ENCODE measurements around the gene C1QC.

C1QC gene

DNA sequence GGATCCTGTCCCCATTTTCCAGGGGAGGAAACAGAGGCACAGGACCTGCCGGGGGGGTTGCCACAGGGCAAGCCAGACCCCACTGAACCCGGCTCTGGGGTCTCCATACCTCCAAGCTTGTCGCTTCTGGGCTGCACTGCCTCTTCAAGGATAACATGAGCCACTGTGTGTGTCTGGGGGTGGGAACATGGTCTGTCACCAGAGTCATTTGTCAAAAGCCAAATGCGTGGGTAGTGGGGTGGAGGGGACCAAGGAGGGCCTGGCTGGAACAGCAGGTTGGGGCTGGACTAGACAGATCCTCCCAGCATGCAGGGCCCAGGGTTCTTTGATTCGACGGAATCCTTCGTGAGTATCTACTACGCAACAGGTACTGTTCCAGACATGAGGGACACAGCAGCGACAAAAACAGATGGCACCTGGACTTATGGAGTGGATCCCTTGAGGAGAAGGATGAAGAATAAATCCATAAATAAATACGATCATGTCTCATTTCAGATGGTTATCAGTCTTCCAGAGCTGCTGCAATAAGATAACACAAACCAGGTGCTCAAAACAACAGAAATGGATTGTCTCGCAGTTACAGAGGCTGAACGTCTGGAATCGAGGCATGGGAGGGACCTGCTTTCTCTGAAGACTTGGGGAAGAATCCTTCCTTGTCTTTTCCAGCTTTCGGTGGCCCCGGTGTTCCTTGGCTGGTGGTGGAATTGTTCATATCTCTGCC is 38.3 kb downstream of the C1QC start:
- no peak for DNase-seq

GRCh38 chr1:22683547-22683946 is 40.1 kb downstream of the C1QC start:
- DNase-seq, result no peak

DNA sequence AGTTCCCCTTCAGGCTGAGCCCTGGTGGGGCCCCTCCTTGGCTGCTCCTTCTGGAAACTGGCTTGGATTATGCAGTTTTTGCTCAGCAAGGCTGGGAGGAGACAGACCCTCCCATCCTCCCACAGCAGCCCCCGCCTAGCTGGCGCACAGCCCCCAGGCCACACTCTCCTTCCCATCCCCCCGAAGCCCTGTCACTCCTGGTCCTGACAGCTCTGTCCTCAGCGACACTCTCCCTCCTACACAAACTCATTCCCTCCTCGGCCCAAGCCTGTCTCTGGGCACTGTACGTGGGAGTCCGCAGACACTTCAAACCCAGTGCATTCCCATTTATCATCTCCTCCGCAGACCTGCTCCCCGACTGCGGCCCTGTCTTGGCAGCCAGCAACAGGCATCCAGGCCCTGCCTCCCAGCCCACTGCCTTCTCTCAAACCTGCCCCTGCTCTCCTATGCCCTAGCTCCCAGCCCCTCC is 42.2 kb downstream of the C1QC start:
- DNase-seq, result peak; percentile 89

DNA sequence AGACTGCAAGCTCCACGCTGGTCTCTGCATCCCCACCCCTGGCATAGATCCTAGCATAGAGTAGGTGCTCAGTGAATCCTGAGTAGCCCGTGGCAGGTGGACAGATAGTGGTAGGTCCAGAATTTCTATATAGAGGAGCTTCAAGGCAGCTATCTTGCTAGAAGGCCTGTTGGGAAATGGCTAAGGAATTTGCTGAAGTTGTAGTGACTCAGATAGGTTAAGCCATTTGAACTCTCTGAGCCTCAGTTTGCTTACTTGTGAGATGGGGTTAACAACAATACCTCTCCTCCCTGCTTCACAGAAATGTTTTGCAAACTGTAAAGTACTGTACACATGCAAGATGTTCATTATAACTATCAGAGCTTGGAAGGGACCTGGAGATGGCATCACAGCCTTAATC is 43.8 kb downstream of the C1QC start:
- DNase-seq, result no peak

DNA sequence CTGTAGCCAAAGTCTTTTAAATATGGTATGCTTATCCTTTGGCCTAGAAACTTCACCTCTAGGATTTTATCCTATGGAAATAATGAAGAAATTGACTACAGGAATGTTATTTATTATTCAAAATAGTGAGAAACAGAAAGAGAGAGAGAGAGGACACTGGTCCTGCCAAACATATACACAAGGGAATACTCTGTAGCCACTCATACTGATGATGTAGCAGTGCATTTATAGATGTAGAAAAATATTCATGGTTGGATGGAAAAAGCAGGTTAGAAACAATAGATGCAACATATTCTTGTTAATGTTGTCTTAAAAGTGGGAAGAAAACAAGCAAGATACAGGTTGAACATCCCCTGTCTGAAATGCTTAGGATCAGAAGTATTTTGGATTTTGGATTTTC is 45.0 kb downstream of the C1QC start:
- no peak for DNase-seq

- DNase-seq, result peak; percentile 53
Measured at GRCh38 chr1:22689505-22689904, 46.1 kb downstream of the C1QC start.

GRCh38 chr1:22691031-22691753 is 47.8 kb downstream of the C1QC start:
- DNase-seq, result no peak

GRCh38 chr1:22694172-22694571 is 50.7 kb downstream of the C1QC start:
- DNase-seq, result no peak

DNA sequence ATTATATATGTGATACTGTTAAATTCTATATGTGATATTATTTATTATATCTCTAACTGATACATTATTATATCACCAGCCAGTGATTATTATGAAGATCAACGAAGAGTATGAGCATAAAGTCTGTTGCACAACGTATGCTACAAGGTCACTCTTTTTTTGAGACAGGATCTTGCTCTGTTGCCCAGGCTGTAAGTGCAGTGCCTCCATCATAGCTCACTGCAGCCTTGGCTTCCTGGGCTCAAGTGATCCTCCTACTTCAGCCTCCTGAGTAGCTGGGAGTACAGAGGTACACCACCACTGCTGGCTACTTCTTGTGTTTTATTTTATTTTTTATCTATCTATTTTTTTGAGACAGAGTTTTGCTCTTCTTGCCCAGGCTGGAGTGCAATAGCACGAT is 53.2 kb downstream of the C1QC start:
- DNase-seq, result no peak
